Suppressor macrophage treated with lipopolysaccharide for 1 hour (primary cell): ENCODE results near the gene P2RY6.

Source experiments
- DNase-seq, 3 donors: peaks; one replicate each; pipeline ENCODE4 v3.0.0-alpha.2; 2020 to 2022

The P2RY6 gene

DNA sequence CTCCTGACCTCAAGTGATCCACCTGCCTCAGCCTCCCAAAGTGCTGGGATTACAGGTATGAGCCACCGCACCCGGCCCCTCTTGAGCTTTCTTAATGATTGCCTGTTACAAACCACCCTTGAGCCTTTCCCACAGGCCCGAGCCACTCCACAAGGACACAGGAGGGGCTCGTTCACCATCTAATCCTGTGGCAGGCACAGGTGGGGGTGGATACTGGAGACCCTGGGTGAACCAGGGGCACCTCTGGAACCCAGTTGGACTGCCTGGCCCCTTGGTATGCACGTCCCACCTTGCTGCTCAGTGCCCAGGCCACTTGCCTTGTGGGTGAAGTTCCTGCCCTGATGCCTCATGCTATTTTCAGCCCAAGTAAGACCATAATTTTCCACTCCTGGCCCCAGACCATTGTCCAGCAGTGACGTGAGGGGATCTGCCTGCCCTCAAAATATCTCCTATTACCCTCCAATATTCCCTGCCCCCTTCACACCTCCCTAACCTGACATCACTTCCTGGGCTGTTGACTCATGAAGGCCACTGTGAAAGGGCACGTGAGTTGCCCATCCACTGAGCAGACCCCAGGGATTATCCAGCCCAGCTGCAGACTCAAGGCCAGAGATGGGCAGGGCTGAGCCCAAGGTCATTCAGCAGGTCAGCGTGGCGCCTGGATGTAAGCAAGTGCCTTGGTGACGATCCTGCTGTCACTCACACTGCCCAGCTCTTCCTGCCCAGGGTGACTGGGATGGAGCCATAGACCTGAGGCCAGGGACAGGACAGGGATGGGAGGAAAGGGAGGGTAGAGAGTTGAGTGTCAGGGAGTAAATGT is 34.5 kb upstream of the P2RY6 start:
- DNase-seq: no peak

DNA sequence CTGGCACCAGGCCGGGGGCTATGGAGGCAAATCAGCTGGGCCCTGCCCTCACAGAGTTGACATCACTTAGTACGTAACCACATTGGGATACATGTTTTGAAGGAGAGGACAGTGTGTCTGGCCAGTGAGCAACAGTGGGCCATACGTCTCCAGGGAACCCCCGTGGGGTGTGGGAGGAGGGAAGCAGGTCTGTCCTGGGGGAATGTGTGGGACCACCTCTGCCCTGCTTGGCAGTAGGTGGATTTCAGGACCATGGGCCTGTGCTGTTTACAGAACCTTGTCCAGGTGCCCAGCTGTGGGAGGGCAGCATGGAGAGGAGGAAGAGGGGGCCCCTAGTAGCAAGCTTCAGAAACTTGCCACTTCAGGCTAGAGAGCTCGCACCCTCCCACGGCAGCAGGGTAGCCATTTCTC is 33.0 kb upstream of the P2RY6 start:
- DNase-seq: no peak

DNA sequence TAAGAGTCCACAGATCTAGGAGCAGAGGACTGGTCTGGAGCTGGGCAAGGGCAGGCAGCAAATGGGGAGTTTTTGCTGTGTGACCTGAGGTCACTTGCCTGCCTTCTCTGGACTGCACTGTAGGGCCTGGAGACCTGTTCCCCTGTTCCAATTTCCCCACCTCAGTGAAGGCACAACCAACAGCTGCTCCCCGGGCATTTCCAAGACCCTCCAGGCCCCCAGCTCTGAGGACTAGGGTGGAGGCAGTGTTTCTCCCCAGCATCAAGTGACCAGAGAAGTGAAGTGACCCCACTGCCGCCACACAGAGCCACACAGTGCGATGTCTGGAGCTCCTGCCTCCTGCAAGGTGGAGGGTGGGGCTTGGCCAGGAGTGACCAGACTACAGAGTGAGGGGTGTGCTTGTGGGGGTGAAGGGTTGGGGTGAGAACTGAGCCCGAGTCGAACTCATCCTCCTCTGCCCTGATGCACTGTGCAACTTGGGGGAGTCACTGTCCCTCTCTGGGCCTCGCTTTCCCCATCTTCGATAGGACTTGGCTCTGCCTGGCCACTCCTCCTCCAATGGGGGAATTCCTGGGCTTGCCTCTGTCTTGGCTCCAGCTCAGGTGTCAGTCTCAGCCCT is 32.5 kb upstream of the P2RY6 start:
- DNase-seq: no peak

- no peak for DNase-seq
Observed at GRCh38 chr11:73240190-73240781, 31.9 kb upstream of the P2RY6 start.

GRCh38 chr11:73241300-73241699 is 30.8 kb upstream of the P2RY6 start:
- no peak for DNase-seq

- DNase-seq: peak; percentile 62 to 80 (median 79)
Observed at GRCh38 chr11:73242251-73243092, 29.7 kb upstream of the P2RY6 start.

GRCh38 chr11:73243093-73243485 is 29.0 kb upstream of the P2RY6 start:
- no peak for DNase-seq

DNA sequence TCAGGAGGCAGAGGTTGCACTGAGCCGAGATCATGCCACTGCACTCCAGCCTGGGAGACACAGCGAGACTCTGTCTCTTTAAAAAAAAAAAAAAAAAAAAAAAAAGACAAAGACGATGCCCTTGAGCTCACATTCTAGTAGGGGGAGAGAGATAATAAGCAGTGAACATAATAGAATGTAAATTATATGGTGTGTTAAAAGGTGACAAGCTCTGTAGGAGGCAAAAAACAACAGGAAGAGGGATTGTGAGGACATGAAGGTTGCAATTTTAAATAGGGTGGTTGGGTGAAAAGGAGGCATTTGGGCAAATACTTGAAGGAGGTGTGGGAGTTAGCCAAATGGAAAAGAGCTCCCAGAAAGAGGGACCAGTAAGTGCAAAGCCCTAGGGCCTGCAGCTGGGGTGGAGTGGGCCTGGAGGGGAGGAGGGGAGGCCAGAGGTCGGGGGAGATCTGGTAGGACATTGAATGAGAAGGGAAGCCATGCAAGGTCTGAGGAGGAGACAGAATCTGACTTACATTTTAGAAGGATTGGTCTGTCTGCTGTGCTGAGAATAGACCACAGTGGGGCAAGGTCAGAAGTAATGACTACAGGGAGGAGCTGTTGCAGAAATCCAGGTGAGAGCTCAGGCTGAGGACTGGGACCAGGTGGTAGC is 27.4 kb upstream of the P2RY6 start:
- no peak for DNase-seq

- no peak for DNase-seq
Observed at GRCh38 chr11:73245461-73245860, 26.7 kb upstream of the P2RY6 start.

DNA sequence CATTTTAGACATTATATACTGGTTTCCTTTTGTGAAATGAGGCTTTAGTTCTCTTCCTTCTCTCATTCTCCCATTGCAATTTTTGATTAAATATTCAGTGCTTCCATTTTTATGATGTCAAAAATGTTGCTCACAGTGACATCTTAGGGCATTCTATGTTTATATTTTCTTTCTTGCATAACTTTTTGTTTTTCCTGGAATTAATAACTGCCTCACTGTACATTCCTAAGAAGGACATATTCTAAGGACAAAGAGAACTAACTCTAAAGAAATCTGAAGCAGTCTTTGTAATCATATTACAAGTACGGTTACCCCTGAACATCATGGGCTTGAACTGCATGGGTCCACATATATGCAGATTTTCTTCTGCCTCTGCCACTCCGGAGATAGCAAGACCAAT is 25.8 kb upstream of the P2RY6 start:
- DNase-seq: no peak

DNA sequence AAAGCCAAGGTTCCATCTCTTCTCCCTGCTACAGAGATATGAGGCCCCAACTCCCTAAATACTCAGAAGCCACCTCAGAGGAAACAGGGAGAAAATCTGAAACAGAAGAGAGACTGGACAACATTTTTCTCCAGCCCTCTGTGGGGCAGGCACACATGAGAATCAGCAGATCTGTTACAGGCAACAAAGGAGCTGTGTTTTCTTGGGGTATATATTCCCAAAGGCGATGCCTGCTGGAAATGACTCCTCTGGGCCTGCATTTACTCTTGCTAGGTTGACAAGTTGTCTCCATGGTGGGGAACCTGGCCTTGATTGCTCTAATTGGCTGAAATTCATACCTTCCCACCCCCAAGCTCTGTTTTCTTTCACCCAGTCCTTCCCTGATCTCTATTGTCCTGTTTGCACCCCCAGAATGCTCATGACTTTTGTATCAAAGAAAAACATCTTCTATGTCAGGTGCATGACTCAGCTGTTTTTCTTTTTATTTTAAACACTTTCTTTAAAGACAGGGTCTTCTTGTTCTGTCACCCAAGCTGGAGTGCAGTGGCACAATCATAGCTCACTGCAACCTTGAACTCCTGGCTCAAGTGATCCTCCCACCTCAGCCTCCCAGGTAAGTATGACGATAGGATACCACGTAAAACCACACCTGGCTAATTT is 23.5 kb upstream of the P2RY6 start:
- DNase-seq: no peak

DNA sequence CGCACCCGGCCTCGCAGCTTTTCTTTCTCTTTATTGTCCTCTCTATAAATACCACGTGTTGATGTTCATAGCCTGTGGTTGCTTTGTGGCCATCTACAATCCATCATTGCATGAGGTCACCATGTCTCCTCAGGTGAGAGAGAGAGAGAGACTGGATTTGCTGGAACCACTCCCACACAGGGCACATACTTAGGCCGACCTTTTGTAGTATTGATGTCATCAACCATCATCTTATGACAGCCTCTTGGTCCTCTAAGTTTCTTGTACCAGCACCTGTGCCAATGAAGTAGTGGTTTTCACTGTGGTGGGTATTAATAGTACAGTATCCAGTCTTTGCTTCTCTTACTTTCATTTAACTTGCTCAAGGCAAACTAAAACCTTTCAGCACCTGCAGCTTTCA is 22.8 kb upstream of the P2RY6 start:
- DNase-seq: no peak

DNA sequence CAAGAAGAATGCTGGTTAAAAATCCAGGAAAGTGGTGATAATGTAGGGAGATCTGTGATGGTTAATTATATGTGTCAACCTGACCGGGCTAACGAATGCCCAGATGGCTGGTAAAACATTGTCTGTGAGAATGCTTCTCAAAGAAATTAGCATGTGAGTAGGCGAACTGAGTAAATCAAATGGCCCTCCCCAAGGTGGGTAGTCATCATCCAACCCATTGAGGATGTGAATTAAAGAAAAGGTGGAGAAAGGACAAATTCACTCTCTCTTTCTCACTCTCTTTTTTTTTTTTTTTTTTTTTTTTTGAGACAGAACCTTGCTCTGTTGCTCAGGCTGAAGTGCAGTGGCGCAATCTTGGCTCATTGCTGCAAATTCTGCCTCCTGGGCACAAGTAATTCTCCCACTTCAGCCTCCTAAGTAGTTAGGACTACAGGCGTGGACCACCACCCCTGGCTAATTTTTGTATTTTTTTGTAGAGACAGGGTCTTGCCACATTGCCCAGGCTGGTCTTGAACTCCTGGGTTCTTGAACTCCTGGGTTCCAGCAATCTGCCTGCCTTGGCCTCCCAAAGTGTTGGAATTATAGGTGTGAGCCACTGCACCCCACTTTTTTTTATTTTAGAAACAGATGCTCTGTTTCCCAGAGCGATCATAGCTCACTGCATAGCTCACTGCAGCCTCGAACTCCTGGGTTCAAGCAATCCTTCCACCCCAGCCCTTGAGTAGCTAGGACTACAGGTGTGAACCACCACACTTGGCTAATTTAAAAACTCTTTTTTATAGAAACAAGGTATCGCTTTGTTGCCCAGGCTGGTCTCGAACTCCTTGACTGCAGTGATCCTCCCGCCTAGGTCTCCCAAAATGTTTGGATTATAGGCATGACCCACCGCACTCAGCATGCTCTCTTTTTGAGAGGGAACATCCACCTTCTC is 22.0 kb upstream of the P2RY6 start:
- DNase-seq: no peak

DNA sequence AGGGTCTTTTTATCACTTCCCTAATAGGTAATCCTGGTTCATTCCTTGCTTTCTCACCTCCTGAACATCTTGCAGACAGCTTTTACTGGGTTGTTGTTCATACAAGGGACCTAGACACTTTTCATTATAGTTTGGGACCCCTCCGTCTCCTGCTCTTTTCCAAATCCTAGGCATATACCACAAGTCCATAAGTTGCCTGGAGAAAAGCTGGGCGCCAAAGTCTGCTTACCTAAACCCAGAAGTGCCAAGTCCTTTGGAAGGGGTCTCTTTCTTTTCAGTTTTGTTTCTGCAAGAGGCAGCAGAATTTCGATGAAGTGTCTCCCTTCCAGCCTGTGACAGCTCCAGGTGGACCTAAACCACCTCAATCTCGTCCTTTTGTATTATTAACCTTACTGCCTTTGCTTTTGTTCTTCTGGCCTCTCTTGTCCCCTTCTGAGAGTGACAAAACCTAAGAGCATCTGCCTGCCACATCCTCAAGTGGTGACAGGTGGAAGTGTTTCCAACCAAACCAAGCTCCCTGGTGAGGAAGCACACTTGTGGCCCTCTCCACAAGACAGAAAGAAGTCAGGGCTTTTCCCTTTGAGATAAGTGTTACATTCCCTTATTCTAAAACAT is 19.5 kb upstream of the P2RY6 start:
- no peak for DNase-seq

DNA sequence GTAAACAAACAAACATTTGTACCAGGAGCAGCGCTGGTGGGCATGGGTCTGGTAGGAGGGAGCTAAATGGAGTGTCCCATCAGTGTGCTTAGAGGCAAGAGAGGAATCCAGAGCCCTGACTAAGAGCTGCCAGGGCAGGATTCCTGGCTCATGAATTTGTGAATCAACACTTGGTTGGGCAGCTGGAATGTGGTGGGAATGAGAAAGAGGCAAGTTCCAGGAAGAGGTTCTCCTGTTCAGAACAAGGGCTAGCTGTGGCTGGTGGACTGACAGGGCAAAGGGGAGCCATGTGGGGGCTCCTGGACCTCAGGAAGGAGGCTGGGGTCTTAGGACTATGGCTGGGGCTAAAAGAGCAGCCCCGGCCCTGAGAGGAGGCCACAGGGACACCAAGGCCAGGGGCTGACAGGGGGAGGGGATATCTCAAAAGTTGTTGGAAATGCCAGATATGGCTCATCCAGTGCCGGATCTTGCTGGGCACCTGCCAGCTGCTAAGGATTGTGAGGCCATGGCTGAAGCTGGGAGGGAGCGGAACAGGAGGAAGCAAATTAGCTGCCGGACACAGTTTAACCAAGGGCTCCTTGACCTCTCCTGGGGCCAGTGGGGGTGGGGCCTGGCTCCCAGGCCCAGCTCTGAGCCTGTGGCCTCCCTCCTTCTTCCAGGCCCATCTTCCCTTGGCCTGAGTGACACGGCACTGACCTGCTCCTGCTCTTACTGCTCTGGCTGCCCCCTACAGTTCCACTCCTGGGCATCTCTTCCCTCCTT is 14.6 kb upstream of the P2RY6 start:
- DNase-seq: no peak

DNA sequence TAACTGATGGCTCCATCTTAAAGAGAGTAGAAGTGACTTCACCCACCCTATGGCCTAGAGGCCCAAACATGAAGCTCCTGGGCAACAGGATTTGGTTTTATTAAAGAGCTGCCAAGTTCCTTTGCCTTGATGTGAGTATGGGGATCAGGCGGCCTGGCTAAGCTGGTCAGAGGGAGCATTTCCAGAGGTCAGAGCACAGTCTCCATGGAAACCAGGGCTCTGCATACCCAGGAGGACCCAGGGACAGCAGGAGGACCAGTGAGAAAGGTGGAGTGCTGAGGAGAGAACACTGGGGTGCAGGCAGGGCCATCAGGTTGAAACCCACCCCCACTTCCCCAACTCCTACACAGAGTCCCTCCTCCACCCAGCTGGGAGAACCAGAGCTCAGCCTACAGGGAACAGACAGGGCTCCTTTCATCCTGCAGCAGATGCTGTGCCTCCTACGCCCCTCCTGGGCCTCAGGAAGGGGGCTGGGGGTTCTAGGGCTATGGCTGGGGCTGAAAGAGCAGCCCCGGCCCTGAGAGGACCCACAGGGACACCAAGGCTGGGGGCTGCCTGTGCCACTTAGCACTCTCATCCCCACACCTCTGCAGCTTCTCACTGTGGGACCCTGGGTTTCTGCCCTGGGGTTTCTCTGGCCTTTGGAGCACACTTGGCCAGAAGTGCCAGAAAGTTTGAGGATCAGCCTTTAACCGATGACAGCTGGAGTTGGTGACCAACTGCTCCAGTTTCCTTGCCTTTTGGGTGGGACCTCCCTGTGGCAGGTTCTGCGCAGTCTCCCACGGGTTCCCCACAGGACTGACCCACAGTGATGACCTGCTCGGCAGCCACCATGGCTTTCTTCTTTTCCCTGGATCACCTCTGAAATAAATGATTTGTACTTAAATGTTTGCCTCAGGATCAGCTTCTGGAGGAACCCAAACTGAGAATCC is 13.8 kb upstream of the P2RY6 start:
- no peak for DNase-seq

GRCh38 chr11:73259406-73260126 is 12.6 kb upstream of the P2RY6 start:
- DNase-seq: no peak

DNA sequence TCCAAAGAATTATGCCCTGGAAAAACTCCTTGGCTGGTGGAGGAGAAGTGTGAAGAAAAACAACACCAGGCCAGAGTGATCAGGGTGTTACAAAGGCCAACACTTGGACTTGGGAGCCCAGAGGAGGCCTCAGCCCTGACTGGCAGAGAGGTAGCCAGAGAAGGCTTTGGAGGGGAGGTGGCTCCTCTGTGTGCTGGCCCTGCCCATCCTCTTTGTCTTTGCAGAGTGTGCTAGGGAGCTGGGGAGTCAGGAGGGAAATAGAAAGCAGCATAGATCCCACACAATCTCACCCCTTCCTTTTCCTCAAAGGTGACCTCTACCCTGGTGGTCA is 12.0 kb upstream of the P2RY6 start:
- no peak for DNase-seq
